GM21786 (cell line): ENCODE measurements around the gene FNDC11.

Experiments used
- ATAC-seq: cut with Tn5 transposase; IDR thresholded peaks from one replicate; pipeline ENCODE4 v1.9.1; 2021; ENCODE audit not compliant: unreplicated experiment

Gene FNDC11

GRCh38 chr20:63579017-63579694, 25.2 kb downstream of the FNDC11 start:
- ATAC-seq = no peak

- ATAC-seq = no peak
Observed at GRCh38 chr20:63580796-63581461, 27.0 kb downstream of the FNDC11 start.

GRCh38 chr20:63582382-63583063, 28.6 kb downstream of the FNDC11 start:
- no peak for ATAC-seq

GRCh38 chr20:63585616-63586565, 31.9 kb downstream of the FNDC11 start:
- ATAC-seq = no peak

GRCh38 chr20:63586797-63587196, 32.8 kb downstream of the FNDC11 start:
- ATAC-seq = no peak

GRCh38 chr20:63587256-63587655, 33.3 kb downstream of the FNDC11 start:
- no peak for ATAC-seq

GRCh38 chr20:63587776-63588591, 34.0 kb downstream of the FNDC11 start:
- no peak for ATAC-seq

- ATAC-seq = no peak
Observed at GRCh38 chr20:63588641-63589041, 34.7 kb downstream of the FNDC11 start.

GRCh38 chr20:63589261-63590217, 35.6 kb downstream of the FNDC11 start:
- no peak for ATAC-seq

- no peak for ATAC-seq
Observed at GRCh38 chr20:63590218-63591146, 36.5 kb downstream of the FNDC11 start.

GRCh38 chr20:63591147-63591533, 37.2 kb downstream of the FNDC11 start:
- ATAC-seq = no peak

- ATAC-seq = no peak
Observed at GRCh38 chr20:63591786-63592355, 37.9 kb downstream of the FNDC11 start.

GRCh38 chr20:63592661-63593060, 38.7 kb downstream of the FNDC11 start:
- ATAC-seq = no peak

GRCh38 chr20:63594043-63594561, 40.1 kb downstream of the FNDC11 start:
- no peak for ATAC-seq

- no peak for ATAC-seq
Observed at GRCh38 chr20:63595416-63596127, 41.6 kb downstream of the FNDC11 start.

GRCh38 chr20:63596423-63596822, 42.5 kb downstream of the FNDC11 start:
- ATAC-seq = no peak
